GM18519 (cell line): Measurements from ENCODE around the gene KCNH4.
"Not testable (repeated sequence)": the region's sequence is repeated elsewhere in the genome, so short reads cannot be mapped to it uniquely, and the experiment has no call there.

ENCODE experiments used
- ATAC-seq: cut with Tn5 transposase; IDR thresholded peaks from one replicate; pipeline ENCODE4 v1.9.1; 2021; ENCODE audit warnings: mild to moderate bottlenecking, moderate library complexity; ENCODE audit not compliant: unreplicated experiment, low FRiP score

Gene KCNH4

DNA sequence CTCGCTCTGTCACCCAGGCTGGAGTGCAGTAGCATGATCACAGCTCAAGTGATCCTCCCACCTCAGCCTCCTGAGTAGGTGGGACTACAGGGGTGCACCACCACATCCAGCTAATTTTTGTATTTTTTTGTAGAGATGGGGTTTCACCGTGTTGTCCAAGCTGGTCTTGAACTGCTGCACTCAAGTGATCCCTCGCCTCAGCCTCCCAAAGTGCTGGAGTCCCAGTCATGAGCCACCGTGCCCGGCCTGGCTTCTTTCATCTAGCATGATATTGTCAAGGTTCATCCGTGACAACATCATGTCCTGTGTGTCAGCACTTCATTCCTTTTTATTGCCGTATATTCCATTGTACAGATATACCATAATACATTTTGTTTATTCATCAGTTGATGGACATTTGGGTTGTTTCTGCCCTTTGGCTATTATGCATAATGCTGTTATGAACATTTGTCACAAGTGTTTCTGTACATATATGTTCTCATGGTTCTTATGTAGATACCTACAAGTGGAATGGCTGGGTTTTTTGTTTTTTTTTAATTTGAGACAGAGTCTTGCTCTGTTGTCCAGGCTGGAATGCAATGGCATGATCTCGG lies 16.7 kb upstream of the KCNH4 start:
- ATAC-seq = no peak

DNA sequence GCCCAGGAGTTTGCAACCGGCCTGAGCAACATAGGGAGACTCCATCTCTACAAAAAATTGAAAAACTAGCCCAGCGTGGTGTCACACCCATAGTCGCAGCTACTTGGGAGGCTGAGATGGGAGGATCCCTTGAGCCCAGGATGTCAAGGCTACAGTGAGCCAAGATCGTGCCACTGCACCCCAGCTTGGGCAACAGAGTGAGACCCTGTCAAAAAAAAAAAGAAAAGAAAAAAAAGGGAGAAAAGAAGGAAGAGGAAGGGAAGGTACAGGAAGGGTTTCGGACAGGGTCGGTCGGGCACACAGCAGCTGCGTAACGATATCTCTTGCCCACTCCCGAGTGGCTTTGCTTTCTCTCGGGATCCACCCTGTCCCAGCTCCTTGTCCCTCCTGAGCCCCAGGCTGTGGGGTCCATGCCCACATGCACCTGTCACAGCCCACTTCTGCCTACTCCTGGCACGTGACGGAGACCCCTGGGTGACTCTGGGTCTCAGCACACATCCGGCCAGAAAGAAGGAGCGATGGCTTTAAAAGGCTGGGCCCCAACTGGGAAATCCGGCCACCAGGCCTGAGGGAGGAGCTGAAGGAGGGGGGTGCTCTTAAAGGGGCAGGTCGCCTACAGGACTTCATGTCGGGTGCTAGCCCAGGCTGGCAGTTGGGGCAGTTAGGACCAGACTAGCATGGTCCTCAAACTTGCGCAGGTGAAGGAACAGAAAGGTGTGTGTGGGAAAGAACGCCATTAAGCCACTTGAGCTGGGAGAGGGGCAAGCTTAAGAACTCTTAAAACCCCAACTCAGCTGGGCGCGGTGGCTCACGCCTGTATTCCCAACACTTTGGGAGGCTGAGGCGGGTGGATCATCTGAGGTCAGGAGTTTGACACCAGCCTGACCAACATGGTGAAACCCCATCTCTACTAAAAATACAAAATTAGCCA lies 13.3 kb upstream of the KCNH4 start, which contains the start of gene GHDC:
TSS of gene GHDC (minus strand) at position 526 of the 931 bp plus-strand sequence. CDS start 913 bp downstream, outside the sequence.
- ATAC-seq = no peak

DNA sequence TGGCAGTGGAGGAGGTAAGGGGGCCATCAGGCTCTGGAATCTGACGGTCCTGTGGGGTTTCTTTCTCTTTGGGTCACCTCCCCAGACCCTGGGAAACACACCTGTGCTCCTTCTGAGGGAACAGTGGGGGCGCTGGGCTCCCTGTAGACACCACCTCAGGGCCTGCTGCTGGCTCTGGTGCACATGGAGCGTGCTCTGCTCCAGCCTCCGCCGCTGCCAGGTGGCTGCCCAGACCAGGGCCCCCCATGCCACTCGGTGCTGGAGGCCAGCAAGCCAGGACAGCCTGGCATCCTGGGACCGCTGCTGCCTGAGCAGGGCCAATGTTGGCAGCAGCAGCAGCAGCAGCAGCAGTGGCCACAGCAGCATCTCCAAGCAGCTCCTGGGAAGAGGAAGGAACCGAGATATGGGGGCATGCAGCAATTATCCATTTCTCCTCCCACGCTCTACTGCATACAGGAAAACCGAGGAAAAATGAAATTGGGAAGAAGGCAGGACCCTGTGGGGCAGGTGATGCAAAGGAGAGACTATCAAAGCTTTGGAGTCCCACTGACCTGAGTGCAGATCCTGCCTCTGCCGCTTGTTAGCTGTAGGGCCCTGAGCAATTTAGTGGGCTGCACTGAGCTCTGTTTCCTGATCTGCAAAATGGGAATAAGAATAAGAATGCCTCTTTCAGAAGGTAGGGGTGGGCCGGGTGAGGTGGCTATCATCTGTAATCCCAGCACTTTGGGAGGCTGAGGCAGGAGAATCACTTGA lies 12.4 kb upstream of the KCNH4 start:
- no peak for ATAC-seq

DNA sequence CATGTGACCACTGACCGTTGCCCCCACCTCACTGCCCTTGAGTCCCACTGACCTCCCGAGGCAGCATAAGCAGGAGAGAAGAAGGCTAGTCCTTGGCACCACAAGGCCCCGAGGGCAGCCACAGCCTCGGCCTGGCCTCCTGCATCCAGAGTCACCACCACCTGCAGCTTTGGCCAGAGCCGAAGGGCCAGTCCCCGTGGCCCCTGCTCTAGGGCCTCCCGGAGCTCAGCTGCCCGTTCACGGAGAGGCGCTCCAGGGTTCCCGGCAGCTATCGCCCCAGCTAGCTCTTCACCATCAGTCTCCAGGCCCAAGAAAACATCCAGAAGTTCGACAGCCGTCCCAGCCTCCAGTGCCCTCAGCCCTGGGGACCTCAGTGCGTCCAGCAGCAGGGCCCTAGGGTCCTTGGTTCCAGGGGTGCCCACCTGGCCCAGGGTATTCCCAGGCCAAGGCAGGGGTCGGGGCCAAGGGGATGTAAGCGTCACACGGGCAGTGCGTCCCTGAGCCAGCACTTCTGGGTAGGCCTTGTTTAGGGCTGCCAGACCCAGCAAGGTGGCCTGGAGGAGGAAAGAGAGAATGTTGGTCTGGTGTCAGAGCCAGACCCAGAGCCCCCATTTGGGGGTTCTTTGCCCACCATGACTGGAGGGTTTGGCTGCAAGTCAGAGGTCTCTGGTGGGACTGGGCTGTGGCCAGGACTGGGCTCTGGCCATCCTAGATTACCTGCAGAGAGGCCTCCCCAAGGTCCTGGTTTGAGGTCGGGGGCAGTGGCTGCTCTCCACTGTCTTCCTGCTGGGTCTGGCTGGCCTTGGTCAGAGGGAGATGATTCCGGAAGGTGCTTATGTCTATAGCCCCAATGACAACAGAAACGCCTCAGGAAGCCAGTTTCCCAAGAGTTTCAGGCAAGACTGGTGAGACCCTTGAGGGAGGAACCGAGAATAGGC lies 11.5 kb upstream of the KCNH4 start:
- ATAC-seq = no peak

DNA sequence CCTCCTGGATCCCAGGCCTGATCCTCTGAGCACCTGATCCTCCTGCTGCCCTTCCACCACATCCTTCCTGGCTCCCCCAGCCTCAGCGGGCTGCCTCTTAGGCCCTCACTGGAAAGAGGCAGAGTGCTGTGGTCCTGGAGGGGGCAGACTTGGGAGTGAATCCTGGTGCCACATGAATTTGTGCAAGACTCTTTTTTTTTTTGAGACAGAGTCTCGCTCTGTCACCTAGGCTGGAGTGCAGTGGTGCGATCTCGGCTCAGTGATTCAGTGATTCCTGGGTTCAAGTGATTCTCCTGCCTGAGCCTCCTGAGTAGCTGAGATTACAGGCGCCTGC lies 10.3 kb upstream of the KCNH4 start:
- ATAC-seq = no peak

DNA sequence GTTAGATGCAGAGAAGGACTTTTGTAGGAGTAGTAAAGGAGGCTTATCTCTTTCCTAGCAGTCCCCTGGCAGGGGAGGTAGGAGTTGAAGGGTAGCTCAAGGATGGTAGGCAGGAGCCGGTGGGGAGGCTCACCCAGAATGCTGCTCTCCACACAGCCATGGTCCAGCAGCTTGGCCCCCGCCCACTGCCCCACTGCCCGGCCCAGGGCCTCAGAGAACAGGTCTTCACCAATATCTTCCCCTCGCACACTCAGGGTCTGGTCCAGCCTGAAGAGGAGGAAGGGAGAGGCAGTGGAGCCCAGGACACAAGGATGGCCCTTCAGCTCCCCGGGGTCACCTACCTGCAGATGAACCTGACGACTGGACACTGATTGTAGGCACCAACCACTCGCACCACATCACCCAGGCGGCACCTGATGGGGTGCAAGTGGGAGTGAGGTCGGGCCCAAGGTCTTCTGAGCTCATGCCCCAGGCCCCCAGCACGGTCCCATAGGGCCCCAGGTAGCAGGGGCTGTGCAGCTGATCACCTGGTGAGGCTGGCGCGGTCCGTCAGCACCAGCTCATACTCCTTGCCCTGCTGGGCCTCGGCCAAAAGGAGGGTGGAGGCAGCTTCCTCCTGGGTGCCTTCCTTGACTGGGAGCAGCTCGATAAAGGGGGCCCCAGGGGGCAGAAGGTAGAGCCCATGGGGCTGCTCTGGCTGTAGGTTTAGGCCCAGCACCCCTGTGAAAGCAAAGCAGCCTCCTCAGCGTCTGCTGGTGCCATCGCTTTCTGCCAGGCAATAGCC lies 9.7 kb upstream of the KCNH4 start:
- ATAC-seq = no peak

DNA sequence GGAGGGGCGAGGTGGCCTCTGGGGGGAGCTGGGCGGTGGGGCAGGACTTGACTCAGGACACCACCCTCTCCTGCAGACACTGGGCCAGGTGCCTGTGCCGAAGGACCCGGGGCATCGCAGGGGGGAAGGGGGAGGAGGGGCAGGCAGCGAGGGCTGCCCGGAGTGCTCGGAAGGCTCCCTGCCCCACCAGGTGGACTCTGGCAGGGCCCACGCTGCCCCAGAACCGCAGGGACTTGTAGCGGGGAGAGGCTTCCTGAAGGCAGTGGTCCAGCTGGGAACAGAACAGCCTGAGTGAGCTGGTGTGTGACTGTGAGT lies 8.7 kb upstream of the KCNH4 start:
- no peak for ATAC-seq

DNA sequence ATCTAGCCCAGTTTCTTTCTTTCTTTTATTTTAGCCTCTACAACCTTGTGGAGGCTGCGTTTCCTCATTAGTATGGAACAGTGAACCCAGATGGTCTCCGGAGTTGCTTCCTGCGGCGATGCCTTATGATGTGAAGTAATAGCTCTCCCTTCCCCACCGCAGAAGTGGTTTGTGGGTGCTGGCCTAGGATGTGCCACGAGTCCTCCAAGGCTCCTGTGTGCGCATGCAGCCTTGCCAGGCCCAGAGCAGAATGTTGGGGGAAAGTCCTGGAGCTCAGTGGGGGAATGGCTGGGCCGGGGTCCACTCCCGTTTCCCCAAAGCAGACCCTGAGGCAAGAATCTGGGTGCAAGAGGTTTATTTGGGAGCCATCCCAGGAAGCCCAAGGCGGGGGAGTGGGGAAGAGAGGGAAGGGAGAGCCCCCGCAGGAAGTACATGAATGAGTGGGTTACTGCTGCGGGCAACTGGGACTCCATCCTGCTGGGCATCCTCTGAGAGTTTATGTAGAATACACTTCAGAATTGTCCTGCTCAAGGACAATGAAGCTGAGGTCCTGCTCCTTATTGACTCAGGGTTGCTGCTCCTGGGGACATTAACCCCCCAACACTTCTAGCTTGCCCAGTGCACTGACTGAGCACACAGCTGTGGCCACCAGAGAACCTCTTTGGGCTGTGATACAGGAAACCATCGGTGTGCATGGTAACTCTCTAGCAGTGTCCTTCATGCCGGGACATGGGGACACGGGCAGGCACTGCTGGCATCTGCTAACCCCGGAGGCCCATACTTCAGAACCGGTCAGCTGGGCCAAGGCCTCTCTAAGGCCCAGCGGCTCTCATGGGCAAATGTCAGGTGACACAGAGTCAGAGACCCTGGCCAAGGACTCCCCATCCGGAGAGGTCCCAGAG lies 8.1 kb upstream of the KCNH4 start:
- ATAC-seq = no peak

DNA sequence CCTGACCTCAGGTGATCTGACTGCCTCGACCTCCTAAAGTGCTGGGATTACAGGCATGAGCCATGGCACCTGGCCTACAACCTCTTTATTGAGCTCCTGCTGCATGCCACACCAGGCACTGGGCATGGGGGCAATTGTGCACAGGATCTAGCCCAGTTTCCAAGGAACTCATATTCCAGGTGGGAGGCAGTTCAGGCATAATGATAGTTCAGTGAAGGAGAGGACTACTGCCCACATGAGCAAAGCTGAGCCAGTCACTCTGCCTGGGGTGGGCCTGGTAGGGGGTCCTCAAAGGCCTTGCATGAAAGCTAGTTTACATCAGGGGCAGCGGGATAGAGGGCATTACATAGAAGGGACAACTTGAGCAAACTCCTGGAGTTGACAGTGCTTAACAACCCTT lies 6.9 kb upstream of the KCNH4 start:
- no peak for ATAC-seq

DNA sequence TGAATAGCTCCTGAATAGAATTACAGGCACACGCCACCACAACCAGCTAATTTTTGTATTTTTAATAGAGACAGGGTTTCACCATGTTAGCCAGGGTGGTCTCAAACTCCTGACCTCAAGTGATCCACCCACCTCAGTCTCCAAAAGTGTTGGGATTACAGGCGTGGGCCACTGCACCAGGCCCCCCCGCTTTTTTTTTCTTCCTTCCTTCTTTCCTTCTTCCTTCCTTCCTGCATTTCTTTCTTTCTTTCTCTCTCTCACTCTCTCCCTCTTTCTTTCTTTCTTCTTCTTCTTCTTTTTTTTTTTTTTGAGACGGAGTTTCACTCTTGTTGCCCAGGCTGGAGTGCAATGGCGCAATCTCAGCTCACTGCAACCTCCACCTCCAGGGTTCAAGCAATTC lies 5.2 kb upstream of the KCNH4 start:
- ATAC-seq = not testable (repeated sequence)

DNA sequence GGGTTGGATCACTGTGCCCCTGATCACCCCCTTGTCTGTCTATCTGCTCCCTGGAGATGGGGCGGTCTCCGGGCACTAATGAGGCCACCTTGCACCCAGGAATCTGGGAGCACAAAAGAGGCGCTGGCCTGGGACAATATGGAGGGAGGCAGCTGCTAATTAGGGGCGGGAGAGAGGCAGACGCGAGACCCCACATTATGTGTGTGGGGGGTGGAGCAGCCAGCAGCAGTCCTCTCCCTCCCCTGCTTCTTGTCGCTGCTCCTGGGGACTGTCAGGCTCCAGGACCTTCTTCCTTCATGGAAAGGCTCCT lies 4.6 kb upstream of the KCNH4 start:
- no peak for ATAC-seq

DNA sequence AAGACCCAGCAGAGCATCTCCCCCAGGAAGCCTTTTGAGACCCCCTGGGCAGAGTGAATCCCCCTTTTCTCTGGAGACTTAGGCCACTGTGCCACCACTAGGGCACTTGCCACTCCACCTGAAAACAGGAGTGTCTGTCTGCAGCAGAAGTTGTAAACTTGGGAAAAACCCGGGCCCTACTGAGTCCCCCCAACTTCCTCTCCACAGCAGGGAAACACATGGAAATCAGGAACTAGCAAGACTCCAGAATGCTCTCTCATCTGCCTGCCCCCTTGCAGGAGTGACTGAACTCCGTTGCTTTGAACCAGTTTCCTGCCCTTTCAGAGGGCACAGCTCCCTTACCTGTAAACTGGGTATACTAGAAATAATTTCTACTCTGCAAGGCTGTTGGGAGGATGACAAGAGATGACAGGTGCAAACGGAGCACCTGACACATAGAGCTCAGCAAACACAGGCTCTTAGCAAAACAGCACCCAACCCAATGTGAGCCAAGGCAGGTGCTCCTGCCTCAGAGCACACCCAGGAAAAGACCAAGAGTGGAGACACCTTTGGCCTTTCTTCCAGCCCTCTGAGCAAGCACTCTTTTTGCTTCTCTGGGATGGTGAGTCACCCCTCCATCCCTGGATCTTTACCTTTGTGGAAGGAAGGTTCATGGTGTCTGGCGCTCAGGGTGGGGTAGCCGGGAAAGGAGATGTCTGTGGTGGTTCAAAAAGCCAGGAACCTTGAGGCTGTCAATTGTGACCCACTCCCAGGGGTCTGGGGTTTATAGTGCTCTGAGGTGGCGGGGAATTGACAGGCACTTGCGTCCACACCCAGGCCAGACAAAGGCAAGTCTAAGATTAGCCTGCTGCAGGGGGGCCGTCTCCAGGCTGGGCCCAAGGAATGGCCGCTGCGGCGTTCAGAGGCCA lies 4.0 kb upstream of the KCNH4 start, which contains the start of gene HCRT:
TSS of gene HCRT (minus strand) at position 740 of the 908 bp plus-strand sequence. CDS start at position 653, 87 bp downstream.
- ATAC-seq = no peak

DNA sequence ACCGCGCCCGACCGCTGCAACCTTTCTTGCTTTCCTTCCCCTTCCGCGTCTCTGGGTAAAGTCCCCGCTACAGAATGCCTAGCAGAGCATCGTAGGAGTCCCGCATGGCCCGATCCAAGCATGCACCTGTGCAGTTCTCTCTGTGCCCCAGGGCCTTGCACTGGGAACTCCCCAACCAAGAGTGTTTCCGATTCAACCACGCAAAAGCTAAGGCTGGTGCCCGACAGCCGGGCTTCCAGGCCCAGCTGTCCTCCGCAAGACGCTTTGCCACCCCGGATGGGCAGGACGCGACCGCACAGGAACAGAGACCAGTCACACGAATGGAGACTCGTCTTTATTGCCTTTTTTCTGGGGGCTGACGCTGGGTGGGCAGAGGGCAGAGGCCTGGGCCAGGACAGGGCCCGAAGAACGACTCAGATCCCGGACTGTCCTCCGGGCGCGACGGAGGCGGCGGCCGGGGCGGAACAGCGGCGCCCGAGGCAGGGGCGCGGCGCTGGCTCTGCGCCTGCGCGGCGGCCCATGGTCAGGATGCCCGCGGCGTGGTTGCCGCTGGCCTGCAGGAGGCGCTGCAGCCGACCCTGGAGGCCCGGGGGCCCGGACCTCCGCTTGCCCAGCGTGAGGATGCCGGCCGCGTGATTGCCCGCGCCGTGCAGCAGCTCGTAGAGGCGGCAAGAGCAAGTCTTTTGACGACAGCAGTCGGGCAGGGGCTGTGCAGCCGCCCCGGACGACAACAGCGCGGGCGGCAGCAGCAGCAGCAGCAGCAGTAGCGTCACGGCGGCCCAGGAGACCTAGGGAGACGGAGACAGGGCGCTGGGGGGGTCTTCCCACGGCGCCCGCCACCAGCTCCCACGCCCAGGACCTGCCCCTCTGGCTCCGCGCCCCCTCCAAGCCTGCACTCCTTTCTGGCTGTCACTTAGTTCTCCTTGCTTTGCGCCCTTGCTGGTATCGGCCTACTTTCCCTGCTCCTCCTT lies 3.1 kb upstream of the KCNH4 start:
- ATAC-seq = no peak

DNA sequence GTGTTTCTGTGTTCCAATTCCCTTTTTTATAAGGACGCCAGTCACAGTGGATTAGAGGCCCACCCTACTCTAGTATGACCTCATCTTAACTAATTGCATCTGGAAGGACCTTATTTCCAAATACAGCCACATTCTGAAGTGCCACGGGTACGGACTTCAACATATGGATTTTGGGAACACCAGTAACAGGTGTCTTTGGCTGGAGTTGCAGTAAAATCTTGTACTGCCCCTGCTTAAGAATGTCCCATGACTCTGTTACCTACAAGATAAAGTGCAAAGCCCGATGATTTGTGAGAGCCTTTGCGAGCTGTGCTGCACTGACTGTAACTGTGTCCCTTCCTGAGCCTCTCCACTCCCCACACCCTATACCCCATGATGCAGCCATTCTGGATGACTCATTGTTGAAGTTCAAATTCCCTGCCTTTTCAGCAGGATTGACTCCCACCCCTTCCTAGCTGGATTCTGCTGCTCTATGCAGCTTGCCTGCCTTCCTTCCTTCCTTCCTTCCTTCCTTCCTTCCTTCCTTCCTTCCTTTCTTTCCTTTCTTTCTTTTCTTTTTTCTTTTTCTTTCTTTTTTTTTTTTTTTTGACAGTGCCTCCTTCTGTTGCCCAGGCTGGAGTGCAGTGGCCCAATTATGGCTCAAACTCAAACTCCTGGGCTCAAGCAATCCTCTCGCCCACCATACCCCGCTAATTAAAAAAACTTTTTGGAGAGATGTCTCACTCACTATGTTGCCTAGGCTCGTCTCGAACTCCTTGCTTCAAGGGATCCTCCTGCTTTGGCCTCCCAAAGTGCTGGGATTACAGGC lies 2.2 kb upstream of the KCNH4 start:
- ATAC-seq = no peak

DNA sequence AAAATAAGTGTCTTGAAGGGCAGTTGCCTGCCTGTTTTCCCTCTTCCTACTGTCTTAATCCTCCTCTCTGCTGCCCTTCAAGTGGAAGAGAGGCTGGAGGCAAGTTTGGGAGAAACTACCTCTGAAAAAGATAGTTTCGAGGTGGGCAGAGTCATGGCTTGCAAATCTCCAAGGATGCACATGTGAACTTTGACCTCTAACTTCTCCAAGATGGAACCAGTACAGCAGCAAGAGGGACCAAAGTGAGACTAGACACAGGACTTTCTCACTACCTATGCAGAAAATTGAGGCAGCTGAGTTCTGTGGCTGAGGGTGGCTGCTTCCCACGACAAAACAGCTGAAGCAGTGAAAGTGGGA lies 887 bp upstream of the KCNH4 start:
- no peak for ATAC-seq

DNA sequence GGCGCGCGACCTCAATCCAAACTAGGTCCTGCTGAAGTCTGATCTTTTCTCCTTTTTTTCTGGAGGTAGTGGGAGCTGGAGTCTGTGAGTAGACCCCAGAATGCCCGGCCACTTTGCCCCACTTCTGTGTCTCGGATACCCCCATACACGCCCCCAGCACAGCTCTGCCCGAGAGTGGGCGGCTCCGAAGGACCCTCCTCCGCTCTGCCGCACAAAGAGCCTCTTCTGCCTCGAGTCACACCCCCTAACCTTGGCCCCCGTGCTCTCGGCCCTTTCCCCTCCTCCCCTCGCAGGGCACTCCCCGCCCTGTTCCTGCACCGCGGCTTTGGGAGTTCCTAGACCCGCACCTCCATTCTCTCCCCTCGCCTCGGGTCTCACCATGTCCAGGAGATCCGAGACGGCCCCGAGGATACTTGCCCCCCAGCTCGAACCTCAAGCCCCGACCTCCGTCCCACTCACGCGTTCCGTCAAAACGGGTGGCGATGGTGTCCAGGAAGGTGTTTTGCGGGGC lies 476 bp downstream of the KCNH4 start:
- no peak for ATAC-seq
